COLO829 (cell line): ENCODE data around the gene RXRA.

ENCODE experiments used
- DNase-seq: peaks from one replicate; pipeline ENCODE4 v3.0.0; 2012; ENCODE audit warnings: low spot score

RXRA gene

DNA sequence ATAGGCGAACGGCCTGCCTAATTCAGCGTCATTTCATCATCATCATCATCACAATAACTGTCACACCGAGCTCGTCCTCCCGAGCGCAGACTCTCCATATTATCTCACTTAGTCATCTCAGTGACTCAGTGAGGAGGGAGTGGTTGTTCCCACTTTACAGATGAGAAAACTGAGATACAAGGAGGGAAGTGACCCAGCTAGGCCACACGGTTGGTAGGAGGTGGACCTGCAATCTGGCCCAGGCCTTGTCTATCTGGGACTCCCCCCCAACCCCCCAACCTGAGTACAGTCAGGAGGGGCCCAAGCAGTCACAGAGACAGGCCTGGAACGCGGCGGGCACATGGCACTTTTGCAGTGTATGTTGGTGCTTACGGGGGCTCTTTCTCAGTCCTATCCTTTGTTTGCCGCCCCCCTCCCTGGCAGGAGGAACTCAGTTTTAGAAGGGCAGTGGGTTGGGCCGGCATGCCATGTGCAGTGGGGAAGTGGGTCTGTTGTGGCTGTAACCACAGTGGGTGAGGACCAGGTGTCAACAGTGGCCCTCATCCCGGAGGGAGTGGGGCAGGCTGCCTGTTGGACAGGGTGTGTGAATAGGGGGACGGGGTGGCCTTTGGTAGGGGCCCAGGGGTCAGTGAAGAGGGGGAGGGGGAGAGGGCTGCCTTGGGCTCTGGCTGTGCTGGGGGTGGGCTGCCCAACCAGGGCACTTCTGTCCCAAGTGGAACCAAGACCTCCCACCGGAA lies 1.7 kb upstream of the RXRA start:
- DNase-seq, result no peak

DNA sequence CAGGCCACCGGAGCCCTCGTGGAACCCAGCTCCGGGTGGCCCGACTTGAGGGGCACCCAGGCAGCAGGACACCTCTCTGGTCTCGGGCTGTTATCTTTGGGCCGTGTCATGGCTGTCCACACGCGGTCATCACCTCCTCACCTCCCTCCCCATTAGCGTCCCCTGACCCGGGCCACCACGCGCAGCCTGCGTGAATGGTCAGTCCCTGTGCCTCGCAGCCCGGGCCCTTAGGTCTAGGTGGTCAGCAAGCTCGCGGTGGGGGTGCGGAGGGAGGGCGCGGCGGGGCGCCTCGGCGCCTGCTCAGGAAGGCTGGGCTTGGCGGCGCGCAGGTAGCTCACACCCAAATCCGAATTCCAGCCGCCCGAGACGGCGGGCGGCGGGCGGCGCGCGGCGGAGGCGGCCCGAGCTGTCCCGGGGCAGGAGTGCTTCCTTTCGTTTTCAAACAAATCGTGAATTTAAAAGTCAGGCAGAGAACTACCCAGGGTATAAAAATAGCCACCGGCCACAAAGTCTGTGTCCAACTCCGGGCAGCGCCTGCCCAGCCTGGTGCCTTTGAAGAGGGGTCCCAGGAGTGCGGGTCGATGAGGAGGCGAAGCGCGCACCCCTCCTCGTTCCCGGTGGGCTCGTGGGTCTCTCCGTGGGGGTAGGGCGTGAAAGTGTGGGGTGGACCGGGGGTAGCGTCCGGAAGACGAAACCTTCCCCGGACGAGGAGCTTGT lies 1.0 kb upstream of the RXRA start:
- DNase-seq, result no peak

DNA sequence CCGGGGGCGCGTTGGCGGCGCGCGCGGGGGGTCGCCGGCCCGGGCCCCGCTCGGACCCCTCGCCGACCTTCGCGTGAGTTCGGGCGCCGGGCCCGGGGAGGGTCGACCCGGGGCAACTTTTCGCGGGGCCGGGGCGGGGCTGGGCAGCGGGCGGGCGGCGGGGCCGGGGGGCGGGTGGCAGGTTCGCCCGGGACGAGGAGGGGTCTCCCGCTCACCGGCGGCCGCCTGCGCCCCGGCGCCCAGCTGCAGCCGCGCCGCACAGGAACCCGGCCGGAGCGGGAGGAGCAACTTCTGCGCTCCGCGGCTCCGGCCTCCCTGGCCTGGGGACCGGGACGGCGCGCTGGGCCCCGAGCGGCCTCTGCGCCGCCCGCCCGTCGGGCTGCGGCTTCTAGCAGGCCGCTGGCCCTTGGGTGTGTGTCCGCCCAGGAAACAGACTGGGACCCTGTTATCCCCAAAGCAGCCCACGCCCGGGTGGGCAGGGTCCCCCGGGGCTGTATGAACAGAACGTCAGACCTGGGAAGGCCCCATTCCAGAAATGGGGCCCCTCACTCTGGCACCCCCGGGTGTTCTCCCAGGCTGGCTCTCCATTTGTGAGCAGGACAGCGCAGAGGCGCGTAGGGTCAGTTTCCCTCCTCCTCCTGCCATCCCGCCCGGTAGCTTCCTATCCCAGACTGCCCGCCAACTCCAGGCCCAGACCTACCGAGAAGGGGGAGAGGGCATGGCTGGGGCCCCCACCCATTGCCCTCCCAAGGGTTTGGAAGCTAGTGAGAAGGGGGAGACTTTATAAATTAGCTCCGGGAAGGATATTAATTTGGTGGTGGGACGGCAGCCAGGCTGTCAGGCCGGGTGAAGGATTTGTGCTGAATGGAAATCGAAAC lies 708 bp downstream of the RXRA start:
- no peak for DNase-seq

DNA sequence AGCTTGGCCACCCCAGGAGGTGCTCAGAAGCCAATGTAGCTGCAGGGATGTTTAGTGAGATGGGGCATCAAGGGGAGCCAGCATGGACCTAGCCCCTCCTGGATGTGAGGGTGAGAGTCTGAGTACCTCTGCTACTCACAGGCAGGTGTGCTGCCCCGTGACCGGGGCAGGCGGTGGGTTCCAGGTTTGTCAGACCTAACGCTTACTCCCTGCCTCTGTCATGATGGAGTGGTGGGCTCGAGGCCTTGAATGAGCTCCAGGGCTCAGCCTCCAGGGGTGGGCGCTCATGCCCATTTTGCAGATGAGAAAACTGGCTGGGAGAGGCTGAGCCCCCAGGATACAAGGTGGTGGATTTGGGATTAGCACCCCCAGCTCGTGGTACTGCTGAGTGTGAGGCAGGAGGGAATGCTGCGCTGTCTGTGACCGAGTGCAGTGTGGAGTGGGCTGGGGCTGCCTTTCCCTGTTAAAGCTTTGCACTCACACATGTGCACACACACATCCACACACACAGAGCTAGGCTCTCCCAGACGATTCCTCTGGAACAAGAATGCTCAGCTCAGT lies 1.5 kb downstream of the RXRA start:
- no peak for DNase-seq

DNA sequence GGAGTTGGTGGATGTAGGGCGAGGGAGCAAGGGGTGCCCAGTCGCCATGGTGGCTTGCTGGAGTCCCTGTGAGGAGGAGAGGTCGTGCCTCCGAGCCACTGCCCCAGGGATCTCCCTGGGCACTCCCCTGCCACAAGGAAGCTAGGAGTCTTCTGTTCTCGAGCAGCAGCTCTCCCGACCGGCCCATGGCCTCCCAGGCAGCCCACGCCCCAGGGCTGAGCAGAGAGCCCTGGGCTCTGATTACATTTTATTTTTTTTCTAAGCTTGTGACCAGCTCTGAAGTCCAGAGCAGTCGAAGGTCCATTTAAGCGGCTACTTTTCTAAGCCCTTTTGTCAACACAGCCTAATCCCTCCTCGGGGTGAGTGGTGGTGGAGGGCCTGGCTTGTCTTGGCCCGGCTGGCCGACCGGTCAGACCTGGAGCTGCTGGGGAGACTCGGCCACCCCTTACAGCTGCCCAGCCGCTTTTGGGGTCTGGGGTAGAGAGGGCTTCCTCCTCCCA lies 2.1 kb downstream of the RXRA start:
- no peak for DNase-seq

DNA sequence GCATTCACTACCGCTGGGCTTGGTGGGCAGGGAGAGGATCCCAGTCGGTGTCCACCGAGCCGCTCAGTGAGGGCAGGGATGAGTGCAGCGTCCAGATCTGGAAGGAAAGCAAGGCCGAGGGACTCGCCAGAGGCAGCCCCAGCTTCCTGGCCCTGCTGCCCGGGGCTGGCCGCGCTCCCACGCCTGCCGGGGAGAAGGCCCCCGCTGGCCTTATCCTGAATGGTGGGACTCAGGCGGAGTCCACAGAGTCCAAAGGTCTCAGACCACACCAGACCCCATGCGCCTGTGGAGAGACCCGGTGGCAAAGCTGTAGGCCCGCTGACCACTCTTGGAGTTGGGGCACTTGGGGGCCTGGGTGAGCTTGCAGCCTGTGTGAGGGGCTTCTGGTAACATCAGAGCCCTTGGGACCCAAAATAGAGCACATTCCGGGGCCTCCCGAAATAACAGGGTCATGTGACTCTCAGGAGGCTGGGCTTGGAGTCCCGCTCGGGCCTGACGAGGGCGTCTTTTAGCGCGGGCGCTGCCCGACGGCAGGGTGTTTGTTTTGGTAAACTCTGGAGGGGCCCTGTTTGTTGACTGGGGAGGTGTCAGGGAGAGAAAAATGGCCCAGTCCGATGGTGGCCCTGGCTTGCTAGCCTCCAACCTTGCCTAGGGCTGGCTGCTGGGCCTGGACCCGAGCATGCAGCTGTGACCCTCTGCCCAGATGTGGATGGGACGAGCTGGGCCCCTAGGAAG lies 2.8 kb downstream of the RXRA start:
- DNase-seq, result no peak

DNA sequence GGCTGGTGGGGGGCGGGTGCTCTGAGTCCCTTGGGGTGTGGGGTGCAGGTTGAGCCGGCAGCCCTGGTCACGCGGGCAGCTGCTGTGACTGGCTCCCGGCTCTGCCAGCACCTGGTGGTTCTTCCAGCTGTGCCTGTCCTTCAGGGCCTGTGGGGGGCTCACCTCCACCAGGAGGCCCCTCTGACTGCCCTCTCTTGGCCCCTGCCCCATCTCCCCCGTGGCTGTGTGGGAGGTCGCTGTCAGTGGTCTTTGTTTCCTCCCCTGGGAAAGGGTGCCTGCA lies 3.3 kb downstream of the RXRA start:
- DNase-seq, result no peak

DNA sequence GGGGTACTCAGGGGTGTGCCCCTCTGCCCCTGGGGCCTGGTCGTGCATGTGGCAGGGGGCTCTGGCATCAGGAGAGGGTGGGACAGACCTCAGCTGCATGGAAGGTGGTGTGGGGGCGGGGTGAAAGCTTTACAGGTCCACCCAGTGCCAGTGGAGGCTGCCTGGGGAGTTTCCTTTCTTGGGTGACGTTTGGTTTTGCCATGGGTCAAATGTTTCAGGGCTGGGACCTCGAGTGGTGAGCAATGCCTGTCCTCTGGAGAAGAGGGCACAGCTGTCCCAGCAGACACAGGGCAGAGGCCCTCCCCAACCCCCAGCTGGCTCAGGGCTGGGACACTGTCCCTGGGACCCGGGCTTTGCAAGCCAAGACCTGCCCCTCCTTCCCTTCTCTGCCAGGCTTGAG lies 3.6 kb downstream of the RXRA start:
- no peak for DNase-seq

DNA sequence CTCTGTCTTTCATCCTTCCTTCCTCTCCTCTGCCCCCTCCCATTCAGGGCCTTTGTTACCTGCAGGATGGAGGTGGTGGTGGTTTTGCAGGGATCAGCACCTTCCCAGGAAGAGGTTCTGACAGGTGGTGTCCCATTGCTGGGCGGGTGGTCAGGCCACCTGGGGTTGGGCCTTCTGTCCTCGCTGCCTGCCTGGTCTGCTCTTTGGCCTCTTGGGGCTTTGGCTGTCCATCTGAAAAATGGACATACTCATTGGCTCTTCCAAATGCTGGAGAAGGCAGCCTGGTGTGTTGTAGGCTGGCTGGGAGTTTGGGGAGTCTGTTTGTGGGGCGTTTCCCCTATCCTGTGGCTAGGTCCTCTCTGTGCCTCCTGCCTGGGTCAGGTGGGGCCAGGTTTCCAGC lies 4.3 kb downstream of the RXRA start:
- no peak for DNase-seq

DNA sequence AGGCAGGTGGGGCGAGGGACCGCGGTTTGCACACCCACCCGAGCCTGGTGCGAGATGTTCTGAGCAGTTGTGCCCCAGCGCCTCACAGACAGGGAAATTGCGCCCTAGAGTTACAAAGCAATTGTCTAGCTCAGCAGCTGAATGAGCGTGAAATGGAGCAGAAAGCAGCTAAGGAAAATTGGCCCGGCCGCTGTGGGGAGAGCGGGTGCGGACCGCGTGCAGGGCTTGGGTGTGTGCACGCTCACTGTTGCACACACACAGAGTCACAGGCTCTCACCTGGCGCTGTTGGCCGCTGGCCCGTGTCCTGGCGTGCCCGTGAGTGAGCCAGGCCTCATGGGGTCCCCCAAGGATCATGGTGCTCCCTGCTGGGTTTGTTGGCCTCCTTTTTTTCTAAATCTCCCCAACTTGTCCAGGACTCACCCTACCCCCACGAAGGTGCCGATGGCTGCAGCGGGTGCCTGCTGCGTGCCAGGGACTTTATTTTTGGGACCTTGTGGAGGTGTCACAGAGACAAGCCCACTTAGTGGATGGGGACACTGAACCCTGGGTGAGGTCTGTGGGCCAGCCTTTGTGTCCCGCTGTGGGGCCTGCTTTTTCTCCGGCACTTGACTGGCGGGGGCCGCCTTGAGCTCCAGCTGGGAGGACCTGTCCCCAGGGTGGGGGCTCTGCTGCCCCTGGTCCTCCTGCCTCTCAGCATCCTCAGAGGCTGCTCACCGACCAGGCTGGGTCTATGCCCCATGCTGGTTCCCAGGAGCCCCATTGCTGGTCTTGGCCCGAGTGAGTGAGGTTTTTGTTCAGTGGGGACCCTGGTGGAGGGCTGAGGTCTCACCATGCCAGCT lies 5.2 kb downstream of the RXRA start:
- no peak for DNase-seq

DNA sequence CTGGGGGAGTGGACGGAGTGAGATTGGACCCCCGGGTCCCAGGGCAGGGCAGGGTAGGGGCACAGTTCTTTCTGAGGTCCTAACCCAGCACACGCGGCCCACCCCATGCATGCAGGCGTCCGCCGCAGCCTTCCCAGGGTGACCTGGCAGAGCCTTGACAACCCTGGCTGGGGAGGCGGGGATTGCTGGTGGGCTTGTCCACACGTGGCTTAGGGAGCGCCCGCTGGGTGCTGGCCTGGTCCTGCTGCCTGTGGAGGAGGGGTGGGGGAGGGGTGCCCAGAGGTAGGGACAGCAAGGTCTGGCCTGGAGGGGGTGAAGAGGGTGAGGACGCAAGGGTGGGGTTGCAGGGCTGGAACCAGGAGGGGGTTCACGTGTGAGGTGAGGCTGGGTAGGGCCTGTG lies 6.0 kb downstream of the RXRA start:
- DNase-seq, result no peak

DNA sequence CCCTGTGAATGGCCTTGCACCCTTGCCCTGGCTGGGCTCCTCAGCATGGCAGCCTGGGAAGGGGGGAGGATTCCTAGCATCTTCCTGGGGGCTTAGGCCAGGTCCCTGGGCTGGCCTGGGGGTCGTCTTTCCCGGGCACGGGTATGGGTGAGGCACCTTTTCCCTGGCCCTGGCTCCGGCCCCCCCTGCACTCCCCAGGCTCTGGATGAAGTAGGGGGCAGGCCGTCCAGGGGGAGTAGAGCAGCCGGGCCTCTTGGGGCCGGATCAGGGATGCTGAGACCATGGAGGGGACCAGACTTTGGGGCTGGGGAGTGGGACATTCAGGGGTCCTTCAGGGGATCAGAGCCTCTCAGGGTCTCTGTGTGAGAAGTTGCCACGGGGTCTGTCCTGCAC lies 6.6 kb downstream of the RXRA start:
- DNase-seq, result no peak

DNA sequence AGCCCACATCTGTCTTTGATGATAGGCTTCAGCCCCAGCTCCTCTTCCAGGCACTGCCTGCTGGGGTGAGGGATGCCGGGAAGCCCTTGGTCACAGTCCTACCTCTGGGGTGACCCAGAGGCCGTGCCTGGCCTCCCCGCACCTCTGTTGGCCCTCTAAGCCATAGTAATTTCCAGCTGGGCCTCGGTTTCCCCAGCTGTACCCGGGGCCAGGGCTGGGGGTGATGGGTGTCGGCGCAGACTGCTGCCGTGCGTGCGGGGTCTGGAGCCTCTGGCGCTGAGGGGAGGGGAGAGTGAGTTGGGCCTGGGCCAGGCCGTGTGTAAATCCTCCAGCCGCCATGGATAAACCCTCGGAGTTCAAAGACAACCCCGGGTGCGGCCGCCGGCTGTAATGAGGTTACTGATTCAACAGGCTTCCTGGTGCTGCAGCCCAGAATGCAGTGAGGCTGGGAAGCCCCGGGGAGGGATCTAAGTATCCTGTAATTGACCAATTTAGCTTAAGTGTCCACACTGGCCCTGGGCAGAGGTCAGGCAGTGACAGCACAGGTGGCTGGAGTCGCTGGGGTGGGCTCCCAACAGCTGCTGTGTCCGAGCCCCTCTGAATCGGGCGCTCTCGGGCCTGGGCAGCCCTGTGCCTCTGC lies 7.1 kb downstream of the RXRA start:
- no peak for DNase-seq

DNA sequence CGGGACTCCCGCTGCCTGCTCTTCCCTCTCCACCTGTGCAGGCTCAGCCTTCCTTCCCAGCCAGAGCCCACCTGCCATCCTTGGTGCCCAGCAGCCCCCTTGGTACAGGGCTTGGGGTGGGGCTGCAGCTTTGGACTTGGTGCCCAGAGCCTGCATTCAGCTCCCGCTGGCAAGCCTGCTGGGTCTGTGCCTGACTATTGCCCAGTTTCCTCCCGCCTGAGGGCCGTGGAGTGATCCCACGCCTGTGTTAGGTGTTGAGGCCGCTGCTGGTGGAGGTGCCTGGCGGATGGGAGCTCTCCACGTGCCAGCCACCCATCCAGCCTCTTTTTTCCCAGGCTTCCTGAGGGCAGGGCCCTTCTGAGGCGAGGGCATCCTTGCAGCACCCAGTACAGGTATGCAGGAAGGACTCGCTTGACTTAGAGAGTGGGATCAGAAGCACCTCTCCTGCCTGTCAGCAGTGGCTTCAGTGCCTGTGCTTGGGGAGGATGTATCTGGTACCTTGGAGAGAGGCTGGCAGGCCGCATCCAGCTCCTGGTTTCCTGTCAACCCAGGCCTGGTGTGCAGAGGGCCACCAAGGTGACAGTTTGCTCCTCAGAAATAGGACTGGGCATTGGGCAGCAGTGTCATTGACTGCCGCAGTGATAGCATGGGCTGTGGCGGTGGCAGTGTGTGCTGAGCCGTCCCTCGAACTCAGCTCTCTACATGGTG lies 7.8 kb downstream of the RXRA start:
- DNase-seq, result no peak

DNA sequence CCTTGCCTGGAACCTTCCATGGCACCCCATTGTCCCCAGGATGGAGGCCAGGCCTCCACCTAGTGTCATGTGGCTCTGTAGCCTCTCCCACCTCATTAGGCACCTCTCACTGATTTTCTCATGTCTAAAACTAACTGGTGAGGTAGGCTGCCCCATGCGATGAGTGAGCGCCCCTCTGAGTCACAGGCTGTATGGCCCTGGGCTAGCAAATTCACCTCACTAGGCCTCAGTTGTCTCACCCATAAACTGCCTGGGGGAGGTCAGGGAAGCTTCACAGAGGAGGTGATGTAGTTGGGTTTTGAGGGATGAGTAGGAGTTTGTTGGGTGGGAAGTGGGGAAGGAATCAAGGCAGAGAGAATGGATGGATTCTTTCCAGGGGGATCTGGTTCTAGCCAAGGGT lies 8.8 kb downstream of the RXRA start:
- no peak for DNase-seq

DNA sequence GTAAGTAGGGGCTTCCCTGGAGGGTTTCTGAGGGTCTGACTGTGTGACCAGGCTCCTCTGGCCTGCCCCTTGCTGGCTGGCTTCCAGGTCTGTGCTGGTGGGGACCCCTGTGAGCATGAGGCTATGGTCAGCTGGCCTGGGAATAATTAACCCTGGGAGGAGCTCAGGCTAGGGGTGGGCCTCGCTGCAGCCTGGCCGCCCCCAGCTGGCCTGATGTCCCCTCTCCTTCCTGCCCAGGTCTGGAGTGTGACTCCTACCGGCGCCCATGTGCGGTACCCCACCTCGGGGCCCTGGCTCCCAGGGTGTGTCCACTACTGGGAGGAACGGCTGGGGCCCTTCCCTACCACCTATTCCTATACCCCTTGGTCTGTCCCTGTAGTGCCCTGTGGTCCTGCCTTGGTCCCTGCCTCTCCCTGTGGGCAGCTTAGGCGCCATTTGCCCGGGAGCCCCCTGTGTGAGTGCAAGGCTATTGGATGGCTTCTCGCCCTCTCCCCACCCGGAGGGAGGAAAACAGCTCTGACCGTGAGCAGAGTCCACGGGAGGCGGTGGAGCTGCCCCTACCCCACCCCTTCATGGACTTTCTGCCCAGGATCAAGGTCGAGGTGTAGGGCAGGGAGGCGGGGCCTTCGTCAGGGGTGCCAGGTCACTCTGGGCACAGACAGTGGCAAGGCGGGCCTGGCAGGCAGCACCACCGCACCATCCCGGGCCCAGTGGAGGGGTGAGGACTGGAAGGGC lies 9.4 kb downstream of the RXRA start:
- no peak for DNase-seq

DNA sequence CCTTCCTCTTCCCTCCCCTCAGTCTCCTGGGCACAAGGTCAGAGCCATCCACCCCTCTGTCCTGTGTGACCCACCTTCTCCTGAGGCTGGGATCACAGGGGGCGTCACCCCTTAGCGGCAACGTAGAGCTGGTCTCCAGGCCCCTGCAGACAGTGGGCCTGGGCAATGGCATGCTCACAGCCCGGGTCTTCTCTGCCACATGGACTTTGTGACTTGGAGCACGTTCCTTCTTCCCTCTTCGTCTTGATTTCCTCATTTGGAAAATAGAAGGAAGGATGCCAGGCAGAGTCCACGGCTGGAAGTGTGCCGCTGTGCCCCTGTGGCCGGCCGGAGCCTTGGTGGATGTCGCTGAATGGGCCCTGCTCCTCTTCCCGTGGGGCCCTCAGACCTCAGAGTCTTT lies 10.0 kb downstream of the RXRA start:
- no peak for DNase-seq

DNA sequence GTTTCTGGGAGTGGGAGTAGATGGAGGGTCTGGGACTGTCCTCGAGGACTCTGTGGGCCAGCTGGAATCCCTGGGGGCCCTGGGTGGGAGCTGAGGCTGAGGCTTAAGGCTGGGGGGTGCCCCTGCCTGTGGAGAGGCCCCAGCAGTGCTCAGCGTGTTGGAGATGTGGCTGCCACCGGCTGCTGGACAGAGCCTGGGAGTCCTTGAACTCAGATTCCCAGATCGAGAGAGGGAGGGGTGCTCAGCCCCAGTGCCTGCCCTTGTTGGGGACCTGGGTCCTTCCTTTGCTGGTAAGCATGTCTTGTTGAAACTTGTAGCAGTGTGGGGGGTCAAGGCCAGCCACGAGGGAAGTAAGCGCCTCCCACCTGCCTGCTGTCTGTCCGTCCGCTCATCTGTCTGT lies 10.7 kb downstream of the RXRA start:
- DNase-seq, result no peak

DNA sequence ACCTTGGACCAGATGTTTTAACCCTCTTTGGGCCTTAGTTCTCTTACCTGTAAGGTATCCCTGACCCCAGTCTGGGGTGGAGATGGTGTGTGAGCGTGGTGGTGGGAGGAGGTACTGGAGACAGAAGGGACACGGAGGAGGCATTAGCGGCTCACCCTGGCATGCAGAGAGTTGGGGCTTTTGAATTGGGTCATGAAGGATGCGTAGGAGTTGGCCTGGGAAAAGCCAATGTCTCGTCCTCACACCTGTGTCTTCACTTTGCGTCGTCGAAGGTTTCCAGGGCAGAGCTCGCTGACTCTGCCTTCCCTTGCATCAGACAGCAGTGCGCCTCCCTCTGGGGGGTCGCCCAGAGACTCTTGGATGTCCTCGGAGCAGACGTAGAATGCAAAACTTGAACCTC lies 11.2 kb downstream of the RXRA start:
- DNase-seq, result no peak
